HG02981 (cell line): ENCODE measurements around the gene AADACL2.

Experiments used
- ATAC-seq: cut with Tn5 transposase; IDR thresholded peaks from one replicate; pipeline ENCODE4 v1.9.1; 2021; ENCODE audit warnings: mild to moderate bottlenecking, moderate library complexity; ENCODE audit not compliant: unreplicated experiment

The AADACL2 gene, protein sequence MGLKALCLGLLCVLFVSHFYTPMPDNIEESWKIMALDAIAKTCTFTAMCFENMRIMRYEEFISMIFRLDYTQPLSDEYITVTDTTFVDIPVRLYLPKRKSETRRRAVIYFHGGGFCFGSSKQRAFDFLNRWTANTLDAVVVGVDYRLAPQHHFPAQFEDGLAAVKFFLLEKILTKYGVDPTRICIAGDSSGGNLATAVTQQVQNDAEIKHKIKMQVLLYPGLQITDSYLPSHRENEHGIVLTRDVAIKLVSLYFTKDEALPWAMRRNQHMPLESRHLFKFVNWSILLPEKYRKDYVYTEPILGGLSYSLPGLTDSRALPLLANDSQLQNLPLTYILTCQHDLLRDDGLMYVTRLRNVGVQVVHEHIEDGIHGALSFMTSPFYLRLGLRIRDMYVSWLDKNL

GRCh38 chr3:151733613-151734012 is at the start of gene AADACL2:
AADACL2 (plus strand) TSS chr3:151733927; CDS start chr3:151734036, 109 bp downstream.
- no peak for ATAC-seq

DNA sequence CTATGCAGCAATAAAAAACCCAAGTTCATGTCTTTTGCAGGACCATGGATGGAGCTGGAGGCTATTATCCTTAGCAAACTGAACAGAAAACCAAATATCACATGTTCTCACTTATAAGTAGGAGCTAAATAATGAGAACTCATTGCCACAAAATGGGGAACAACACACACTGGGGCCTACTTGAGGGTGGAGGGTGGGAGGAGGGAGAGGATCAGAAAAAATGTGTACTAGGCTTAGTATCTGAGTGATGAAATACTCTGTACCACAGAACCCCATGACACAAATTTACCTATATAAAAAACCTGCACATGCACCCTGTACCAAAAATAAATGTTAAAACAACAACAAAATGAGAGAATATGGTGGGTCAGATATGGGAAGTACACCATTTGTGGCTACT is 49.6 kb upstream of the AADACL2 start:
- ATAC-seq, result no peak

- no peak for ATAC-seq
Measured at GRCh38 chr3:151686257-151686656, 47.5 kb upstream of the AADACL2 start.

- no peak for ATAC-seq
Measured at GRCh38 chr3:151687076-151687475, 46.7 kb upstream of the AADACL2 start.

DNA sequence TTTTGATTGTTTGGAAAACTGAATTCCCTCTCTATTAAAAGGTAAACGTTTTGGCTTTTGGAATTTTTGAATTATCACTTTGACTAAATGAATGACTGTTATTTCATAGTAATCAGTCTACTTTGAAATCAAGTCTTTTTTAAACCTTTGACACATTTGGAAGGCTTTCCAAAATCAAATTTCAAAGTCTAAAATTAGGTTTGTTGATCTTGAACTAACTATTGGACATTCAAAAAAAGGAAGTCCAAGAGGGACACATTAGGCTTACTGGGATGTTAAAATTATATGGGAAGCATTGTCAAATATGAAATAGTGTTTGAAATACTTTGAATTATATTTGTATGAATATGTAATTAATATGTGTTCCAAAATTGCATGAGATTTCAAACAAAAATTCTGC is 45.2 kb upstream of the AADACL2 start:
- no peak for ATAC-seq

DNA sequence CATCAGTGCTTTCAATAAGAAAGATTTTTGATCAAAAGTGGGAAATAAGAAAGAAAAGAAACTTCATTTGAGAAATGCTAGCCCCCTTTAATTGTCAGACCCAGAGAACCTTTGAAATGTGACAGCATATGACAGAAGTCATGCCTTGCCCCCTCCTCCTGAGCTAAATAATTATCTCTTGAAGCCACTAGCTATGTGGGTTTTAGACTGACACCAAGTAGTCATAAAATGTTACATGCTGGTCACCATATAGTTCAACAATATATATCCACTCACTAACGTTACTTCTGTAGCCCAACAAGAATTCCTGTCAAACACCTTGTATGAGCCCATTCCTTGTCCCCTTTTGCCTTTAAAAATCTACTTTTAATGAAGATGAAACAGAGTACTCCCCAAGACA is 43.1 kb upstream of the AADACL2 start:
- ATAC-seq, result no peak

DNA sequence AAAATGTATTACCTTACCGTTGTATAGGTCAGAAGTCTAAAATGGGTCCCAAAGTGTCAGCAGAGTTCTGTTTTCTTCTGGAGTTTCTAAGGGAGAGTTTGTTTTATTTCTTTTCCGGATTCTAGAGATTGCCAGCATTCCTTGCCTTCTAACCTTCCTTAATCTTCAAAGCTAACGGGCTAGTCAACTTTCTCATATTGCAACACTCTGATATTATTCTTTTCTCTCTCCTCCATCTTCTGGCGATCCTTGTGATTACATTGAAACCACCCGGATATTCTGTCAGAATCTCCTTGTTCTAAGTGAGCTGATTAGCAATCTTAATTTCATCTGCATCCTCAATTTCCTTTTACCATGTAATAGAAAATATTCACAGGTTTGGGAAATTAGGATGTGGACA is 36.2 kb upstream of the AADACL2 start:
- no peak for ATAC-seq

DNA sequence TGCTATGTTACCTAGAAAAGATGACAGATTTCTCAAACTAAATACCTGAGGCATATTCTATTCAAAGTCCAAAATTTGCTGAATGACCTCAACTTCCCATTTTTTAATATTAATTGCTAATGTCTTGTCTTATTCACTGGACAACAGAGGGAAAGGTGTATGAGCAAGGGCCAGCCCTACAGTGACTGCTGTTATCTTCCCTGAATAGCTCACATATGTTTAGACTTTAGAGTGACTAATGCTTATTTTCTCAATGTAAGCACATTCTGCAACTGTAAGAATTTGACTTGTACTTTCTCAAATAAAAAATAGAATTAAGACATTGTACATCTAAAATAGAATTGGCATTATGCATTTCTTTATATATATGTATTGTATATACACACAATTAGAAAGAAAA is 26.5 kb upstream of the AADACL2 start:
- no peak for ATAC-seq

GRCh38 chr3:151708868-151709267 is 24.9 kb upstream of the AADACL2 start:
- ATAC-seq, result no peak

DNA sequence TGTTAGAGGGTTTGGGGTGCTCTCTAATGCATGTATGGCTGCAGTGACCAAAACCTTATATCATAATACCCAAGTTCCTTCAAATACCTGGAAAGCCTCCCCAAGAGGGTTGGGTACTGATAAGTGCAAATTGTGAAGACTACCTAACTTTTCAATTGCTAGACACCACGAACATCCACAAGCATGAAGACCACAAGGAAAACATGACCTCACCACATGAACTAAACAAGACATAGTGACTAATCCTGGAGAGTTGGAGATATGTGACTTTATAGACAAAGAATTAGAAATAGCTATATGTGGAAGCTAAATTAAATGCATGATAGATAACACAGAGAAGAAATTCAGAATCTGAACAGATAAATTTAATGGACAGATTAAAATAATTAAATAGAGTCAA is 23.9 kb upstream of the AADACL2 start:
- no peak for ATAC-seq

DNA sequence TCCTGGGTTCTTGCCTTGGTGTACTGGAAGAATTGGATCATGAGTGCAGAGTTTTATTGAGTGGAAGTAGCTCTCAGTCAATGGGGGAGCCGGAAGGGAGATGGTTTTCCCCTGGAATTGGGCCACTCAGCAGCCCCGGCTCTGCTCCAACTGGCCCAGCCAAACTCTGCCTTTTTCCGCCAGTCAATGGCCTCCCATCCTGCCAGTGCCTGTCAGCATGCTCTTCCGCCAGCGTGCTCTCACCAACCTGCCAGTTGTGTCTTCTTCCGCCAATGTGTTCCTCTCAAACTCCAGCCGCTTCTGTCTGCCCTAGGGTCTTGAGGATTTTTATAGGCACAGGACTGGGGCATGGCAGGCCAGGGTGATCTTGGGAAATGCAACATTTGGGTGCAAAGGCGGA is 12.4 kb upstream of the AADACL2 start:
- ATAC-seq, result no peak

GRCh38 chr3:151722856-151723255 is 10.9 kb upstream of the AADACL2 start:
- ATAC-seq, result no peak

DNA sequence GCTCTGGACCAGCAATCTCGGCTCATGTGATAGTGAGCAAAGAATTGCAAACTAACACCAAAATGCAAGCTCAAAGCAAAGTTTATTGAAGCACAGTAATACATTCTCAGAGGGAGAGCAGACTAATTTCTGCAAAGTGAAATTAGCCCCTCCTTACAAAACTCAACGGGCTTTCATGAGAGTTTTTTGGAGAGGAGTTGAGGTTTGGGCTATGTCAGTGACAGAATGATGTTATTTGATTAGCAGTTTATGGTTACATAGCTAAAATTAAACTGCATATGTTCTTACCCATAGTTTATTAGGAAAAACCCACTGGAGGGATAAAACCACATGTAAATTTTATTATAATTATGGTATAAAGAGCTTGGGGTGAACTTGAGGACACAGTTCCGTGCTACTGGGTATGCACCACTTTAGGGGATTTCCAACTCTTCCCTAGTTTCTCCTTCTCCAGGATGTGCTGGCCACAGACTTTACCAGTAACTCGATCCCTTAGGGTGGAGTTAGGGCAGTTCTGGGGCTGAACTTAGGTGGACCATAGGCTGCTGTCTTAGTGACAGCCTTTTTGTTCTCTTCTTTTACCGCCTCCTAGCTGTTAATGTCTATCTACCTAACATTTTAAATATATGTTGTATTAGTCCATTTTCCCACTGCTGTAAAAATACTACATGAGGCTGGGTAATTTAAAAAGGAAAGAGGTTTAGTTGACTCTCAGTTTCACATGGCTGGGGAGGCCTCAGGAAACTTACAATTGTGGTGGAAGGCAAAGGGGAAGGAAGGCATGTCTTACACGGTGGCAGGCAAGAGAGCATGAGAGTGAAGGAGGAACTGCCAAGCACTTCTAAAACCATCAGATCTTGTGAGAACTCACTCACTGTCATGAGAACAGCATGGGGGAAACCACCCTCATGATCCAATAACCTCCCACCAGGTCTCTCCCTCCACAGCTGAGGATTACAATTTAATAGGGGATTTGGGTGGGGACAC is 8.9 kb upstream of the AADACL2 start:
- no peak for ATAC-seq

- ATAC-seq, result no peak
Measured at GRCh38 chr3:151726016-151726415, 7.7 kb upstream of the AADACL2 start.

DNA sequence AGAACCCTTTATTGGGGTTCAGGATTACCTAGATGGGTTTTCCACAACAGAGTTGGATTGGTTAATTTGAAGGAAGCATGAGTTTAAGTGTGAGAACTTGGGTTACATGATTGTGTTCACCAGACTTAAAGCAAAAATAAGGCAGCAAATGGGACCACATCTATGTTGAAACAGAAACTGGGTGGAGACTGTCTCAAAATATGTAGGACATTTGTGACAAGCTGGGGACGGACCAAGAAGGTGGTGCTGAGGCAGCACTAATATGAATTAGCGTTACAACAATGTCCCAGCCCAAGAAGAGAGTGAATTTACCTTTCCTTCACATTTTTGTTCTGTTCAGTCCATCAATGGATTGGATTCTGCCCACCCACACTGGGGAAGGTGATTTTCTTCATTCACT is 866 bp upstream of the AADACL2 start:
- ATAC-seq, result no peak

DNA sequence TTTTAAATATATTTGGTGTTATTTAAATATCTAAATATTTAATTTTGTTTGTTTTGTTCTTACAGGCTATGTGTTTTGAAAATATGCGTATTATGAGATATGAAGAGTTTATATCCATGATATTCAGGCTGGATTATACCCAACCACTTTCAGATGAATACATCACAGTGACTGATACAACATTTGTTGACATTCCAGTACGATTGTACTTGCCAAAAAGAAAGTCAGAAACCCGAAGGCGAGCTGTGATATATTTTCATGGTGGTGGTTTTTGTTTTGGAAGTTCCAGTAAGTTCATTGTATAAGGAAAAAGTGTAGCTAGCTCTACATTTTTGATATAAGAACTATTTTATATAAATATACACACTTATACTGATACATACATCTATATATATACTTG is 6.9 kb downstream of the AADACL2 start:
- ATAC-seq, result no peak

GRCh38 chr3:151743855-151744254 is 10.1 kb downstream of the AADACL2 start:
- no peak for ATAC-seq

GRCh38 chr3:151750181-151750580 is 16.5 kb downstream of the AADACL2 start:
- no peak for ATAC-seq

- ATAC-seq, result no peak
Measured at GRCh38 chr3:151750678-151751077, 17.0 kb downstream of the AADACL2 start.

- no peak for ATAC-seq
Measured at GRCh38 chr3:151751161-151751560, 17.4 kb downstream of the AADACL2 start.

- ATAC-seq, result no peak
Measured at GRCh38 chr3:151753846-151754245, 20.1 kb downstream of the AADACL2 start.

DNA sequence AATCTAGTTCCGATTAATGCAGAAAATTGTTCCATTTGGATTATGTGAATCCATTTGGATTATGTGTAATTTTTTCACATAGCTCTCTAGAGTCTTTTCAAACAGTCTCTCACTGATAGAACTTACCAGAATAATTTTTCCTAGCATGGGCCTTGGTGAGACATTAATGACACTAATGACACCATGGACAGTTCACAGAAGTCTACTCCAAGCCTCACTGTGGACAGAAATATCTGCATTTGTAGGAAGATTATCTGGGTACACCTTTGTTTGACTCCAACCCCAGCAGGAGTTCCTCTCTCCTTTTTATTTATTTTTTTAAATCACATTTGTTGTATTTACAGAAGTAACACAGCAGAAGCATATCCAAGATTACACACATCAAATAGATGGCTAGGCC is 27.9 kb downstream of the AADACL2 start:
- no peak for ATAC-seq
